ENCODE results near the gene NPAS3.
A peak's percentile ranks its signal among the peaks of the same experiment; 100 is the strongest.

NPAS3 gene

GRCh38 chr14:33505266-33505962, 566.7 kb downstream of the NPAS3 start:
- no peak for TF ChIP-seq CTCF (conservative IDR thresholded peaks at IDR 0.05; ENCODE audit: low read length)
- no peak for TF ChIP-seq EZH2phosphoT487 (IDR thresholded peaks at IDR 0.05; ENCODE audit: borderline replicate concordance)
- Histone ChIP-seq H3K9ac (ENCODE audit: low read depth, low read length, poor library complexity, severe bottlenecking) (no peak overlapping the region), H3K79me2 (ENCODE audit: insufficient read depth, low read length) (no peaks in the 10 kb centered on the region), H3K27me3 (ENCODE audit: insufficient read depth, low read length, poor library complexity, severe bottlenecking) (no peaks in the 10 kb centered on the region), H3K4me2 (ENCODE audit: low read depth, low read length, poor library complexity, severe bottlenecking) (no peak overlapping the region), H2AFZ (ENCODE audit: low read length) (no peak overlapping the region), H3F3A (ENCODE audit: low read depth) (no peaks in the 10 kb centered on the region), H3K36me3 (ENCODE audit: insufficient read depth, low read length) (no peaks in the 10 kb centered on the region), H4K20me1 (ENCODE audit: insufficient read depth, low read length, poor library complexity, severe bottlenecking) (no peaks in the 10 kb centered on the region), H3K4me3 (ENCODE audit: low read length, poor library complexity, severe bottlenecking) (no peak overlapping the region), H3K4me1 (ENCODE audit: insufficient read depth, low read length, poor library complexity, severe bottlenecking) (no peaks in the 10 kb centered on the region), H3K9me3 (ENCODE audit: insufficient read depth, low read depth, low read length) (no peaks in the 10 kb centered on the region), H3K9me2 (replicated peaks; ENCODE audit: low read depth, low read length) (no peaks in the 10 kb centered on the region)

GRCh38 chr14:33505963-33506329, 567.3 kb downstream of the NPAS3 start:
- H2AFZ ChIP-seq (ENCODE audit: low read length) = no peak overlapping the region
- H3K79me2 ChIP-seq (ENCODE audit: insufficient read depth, low read length) = no peaks in the 10 kb centered on the region

GRCh38 chr14:33508126-33509062, 569.7 kb downstream of the NPAS3 start:
- H3K4me3 ChIP-seq (ENCODE audit: low read length, poor library complexity, severe bottlenecking) = no peak overlapping the region
- H3F3A ChIP-seq (ENCODE audit: low read depth) = no peaks in the 10 kb centered on the region
- TF ChIP-seq EZH2phosphoT487 (IDR thresholded peaks at IDR 0.05; ENCODE audit: borderline replicate concordance) (no peak), CTCF (conservative IDR thresholded peaks at IDR 0.05; ENCODE audit: low read length) (no peak)

More at GRCh38 chr14:33505963-33506329, 567.3 kb downstream of the NPAS3 start:
- H3K27me3 ChIP-seq (ENCODE audit: insufficient read depth, low read length, poor library complexity, severe bottlenecking) = no peaks in the 10 kb centered on the region
- H3K4me2 ChIP-seq (ENCODE audit: low read depth, low read length, poor library complexity, severe bottlenecking) = no peak overlapping the region
- H3F3A ChIP-seq (ENCODE audit: low read depth) = no peaks in the 10 kb centered on the region
- H4K20me1 ChIP-seq (ENCODE audit: insufficient read depth, low read length, poor library complexity, severe bottlenecking) = no peaks in the 10 kb centered on the region
- H3K36me3 ChIP-seq (ENCODE audit: insufficient read depth, low read length) = no peaks in the 10 kb centered on the region
- H3K9me3 ChIP-seq (ENCODE audit: insufficient read depth, low read depth, low read length) = no peaks in the 10 kb centered on the region
- no peaks in the 10 kb centered on the region for H3K4me1 ChIP-seq (ENCODE audit: insufficient read depth, low read length, poor library complexity, severe bottlenecking)
- H3K4me3 ChIP-seq (ENCODE audit: low read length, poor library complexity, severe bottlenecking) = no peak overlapping the region
- H3K9ac ChIP-seq (ENCODE audit: low read depth, low read length, poor library complexity, severe bottlenecking) = no peak overlapping the region
- TF ChIP-seq CTCF (conservative IDR thresholded peaks at IDR 0.05; ENCODE audit: low read length) (no peak), EZH2phosphoT487 (IDR thresholded peaks at IDR 0.05; ENCODE audit: borderline replicate concordance) (no peak)
- H3K9me2 ChIP-seq (replicated peaks; ENCODE audit: low read depth, low read length) = no peaks in the 10 kb centered on the region

More at GRCh38 chr14:33508126-33509062, 569.7 kb downstream of the NPAS3 start:
- Histone ChIP-seq H2AFZ (ENCODE audit: low read length) (peak overlapping the region; percentile 35; the same call in 1 of the 2 replicates), H3K36me3 (ENCODE audit: insufficient read depth, low read length) (no peaks in the 10 kb centered on the region), H3K9me2 (replicated peaks; ENCODE audit: low read depth, low read length) (no peaks in the 10 kb centered on the region), H3K4me1 (ENCODE audit: insufficient read depth, low read length, poor library complexity, severe bottlenecking) (no peaks in the 10 kb centered on the region), H3K4me2 (ENCODE audit: low read depth, low read length, poor library complexity, severe bottlenecking) (no peak overlapping the region), H3K9me3 (ENCODE audit: insufficient read depth, low read depth, low read length) (no peaks in the 10 kb centered on the region), H3K9ac (ENCODE audit: low read depth, low read length, poor library complexity, severe bottlenecking) (no peak overlapping the region), H3K27me3 (ENCODE audit: insufficient read depth, low read length, poor library complexity, severe bottlenecking) (no peaks in the 10 kb centered on the region), H4K20me1 (ENCODE audit: insufficient read depth, low read length, poor library complexity, severe bottlenecking) (no peaks in the 10 kb centered on the region), H3K79me2 (ENCODE audit: insufficient read depth, low read length) (no peaks in the 10 kb centered on the region)

Measured in Loucy (cell line).